Amniotic stem cell (primary cell): Measurements from ENCODE around the gene LY86.

Source experiments
- DNase-seq: peaks from one replicate; lab custom pipeline; 2025; lab: John Stamatoyannopoulos, UW

LY86 gene

GRCh38 chr6:6623553-6623952 lies 35.0 kb downstream of the LY86 start:
- DNase-seq: no peak

- no peak for DNase-seq
Measured at GRCh38 chr6:6624269-6624990, 35.9 kb downstream of the LY86 start.

- DNase-seq: no peak
Measured at GRCh38 chr6:6626187-6626586, 37.7 kb downstream of the LY86 start.

GRCh38 chr6:6629402-6629801 lies 40.9 kb downstream of the LY86 start:
- no peak for DNase-seq

- no peak for DNase-seq
Measured at GRCh38 chr6:6631053-6631452, 42.5 kb downstream of the LY86 start.

GRCh38 chr6:6631534-6632276 lies 43.2 kb downstream of the LY86 start:
- no peak for DNase-seq

- no peak for DNase-seq
Measured at GRCh38 chr6:6633898-6634734, 45.6 kb downstream of the LY86 start.

GRCh38 chr6:6634735-6635075 lies 46.2 kb downstream of the LY86 start:
- DNase-seq: no peak

GRCh38 chr6:6635291-6635690 lies 46.8 kb downstream of the LY86 start:
- no peak for DNase-seq

- no peak for DNase-seq
Measured at GRCh38 chr6:6635869-6636268, 47.3 kb downstream of the LY86 start.

GRCh38 chr6:6639572-6639971 lies 51.1 kb downstream of the LY86 start:
- DNase-seq: no peak

- no peak for DNase-seq
Measured at GRCh38 chr6:6640926-6641325, 52.4 kb downstream of the LY86 start.

- DNase-seq: no peak
Measured at GRCh38 chr6:6643398-6643797, 54.9 kb downstream of the LY86 start.

- DNase-seq: no peak
Measured at GRCh38 chr6:6645261-6645917, 56.9 kb downstream of the LY86 start.

GRCh38 chr6:6646384-6646783 lies 57.9 kb downstream of the LY86 start:
- no peak for DNase-seq

- DNase-seq: no peak
Measured at GRCh38 chr6:6646859-6647258, 58.3 kb downstream of the LY86 start.

- DNase-seq: no peak
Measured at GRCh38 chr6:6648692-6649343, 60.3 kb downstream of the LY86 start.

GRCh38 chr6:6649824-6650349 lies 61.4 kb downstream of the LY86 start:
- DNase-seq: no peak

- DNase-seq: no peak
Measured at GRCh38 chr6:6650839-6651238, 62.3 kb downstream of the LY86 start.

GRCh38 chr6:6651335-6651734 lies 62.8 kb downstream of the LY86 start:
- no peak for DNase-seq

- DNase-seq: no peak
Measured at GRCh38 chr6:6652932-6653331, 64.4 kb downstream of the LY86 start.
